PC-3 (cell line): Measurements from ENCODE around the gene ITGAE.

Source experiments
- EZH2 ChIP-seq: fragments of 300-600 bp; sonication (generic); IDR thresholded peaks from one replicate; pipeline ENCODE4 v1.6.1; 2017; ENCODE audit warnings: antibody characterized with exemption, mild to moderate bottlenecking, low read length; ENCODE audit not compliant: unreplicated experiment
- TF ChIP-seq, protein P1 (sequence below): fragments of 300-600 bp; sonication (generic); conservative IDR thresholded peaks from 2 replicates; pipeline ENCODE4 v1.5.1; 2017; ENCODE audit warnings: antibody characterized with exemption, low read depth, mild to moderate bottlenecking, low read length

DNA sequence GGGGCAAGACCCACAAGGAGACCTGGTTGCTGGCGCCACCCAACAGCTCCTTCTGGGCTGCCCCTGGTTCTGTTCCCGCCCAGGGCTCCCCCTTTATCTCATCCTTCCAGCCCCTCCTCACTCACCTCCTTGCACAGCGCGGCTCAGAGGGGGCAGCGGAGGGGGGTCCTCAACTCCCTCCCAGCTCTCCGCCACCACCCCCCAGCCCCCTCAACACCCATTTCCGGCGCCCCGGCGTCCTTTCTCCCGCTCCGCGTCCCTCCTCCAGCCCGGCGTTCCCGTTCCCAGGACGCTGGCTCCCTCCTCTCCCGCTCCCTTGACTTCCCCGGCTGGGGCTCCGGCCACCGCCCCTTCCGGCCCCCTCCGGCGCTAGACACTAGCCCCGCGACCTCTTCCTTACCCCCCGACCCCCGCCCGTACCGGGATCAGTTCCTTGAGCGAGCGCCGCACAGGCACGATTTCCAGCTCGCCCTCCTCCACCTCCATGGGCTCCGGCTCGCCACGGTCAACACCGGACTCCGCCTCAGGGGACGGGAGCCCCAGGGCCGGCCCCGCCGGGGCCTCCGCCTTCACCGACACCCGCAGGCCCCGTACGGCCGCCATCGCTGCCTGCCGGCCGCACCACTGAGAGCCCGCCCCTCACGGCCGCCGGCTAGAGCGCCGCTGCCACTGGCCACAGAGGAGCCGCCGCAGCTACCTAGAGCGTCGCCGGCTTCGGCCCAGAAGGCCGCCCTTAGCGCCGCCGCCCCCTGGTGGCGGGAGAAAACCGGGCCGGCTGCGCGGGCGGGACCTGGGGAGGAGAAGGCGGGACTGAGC is 44.8 kb upstream of the ITGAE start, which contains the start of gene NCBP3:
- TF ChIP-seq, protein P1, sequence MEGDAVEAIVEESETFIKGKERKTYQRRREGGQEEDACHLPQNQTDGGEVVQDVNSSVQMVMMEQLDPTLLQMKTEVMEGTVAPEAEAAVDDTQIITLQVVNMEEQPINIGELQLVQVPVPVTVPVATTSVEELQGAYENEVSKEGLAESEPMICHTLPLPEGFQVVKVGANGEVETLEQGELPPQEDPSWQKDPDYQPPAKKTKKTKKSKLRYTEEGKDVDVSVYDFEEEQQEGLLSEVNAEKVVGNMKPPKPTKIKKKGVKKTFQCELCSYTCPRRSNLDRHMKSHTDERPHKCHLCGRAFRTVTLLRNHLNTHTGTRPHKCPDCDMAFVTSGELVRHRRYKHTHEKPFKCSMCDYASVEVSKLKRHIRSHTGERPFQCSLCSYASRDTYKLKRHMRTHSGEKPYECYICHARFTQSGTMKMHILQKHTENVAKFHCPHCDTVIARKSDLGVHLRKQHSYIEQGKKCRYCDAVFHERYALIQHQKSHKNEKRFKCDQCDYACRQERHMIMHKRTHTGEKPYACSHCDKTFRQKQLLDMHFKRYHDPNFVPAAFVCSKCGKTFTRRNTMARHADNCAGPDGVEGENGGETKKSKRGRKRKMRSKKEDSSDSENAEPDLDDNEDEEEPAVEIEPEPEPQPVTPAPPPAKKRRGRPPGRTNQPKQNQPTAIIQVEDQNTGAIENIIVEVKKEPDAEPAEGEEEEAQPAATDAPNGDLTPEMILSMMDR = peak; percentile 75
- no peak for TF ChIP-seq EZH2
